Astrocyte (in vitro differentiated cells and primary cell): ENCODE measurements around the gene UGT1A9.

Experiments
- EZH2 ChIP-seq: IDR thresholded peaks from 2 replicates; pipeline ENCODE4 v1.6.1; 2012; ENCODE audit warnings: mild to moderate bottlenecking, low read length, inconsistent platforms; ENCODE audit not compliant: insufficient read depth
- TF ChIP-seq, protein P1 (sequence below): IDR thresholded peaks from 2 replicates; pipeline ENCODE4 v1.5.1; 2011; ENCODE audit warnings: low read depth, mild to moderate bottlenecking, inconsistent platforms, low read length, moderate library complexity; ENCODE audit not compliant: insufficient read depth

DNA sequence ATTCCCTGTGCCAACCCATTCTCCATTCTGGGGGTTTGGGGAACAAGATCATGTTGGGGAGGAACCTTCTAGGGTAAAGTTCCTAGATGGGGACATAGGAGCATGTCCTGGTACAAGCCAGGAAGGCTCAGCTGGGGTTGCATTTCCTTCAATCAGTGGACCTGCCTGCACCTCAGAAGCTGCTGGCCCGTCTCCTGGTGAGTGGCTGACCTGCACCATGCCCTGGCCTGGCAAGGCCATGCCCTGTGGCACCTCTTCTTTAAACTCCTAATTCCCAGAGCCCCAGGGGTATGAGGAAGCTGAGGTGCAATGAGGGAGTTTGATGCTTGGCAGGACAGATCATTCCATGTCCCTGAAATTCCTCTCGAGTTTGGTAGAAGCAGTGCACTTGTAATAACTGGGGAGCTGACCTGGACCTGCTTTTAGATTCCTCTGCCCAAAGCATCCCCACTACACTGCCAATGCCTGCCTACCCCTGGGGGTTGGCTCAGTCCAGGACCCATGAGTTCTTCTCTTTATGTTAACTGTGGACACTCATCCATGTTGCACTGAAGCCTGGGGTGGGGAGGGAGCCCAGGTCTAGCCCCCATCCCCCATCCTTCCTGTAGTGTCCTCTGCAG, 131.7 kb downstream of the UGT1A9 start:
- TF ChIP-seq EZH2, result no peak
- TF ChIP-seq, protein P1, sequence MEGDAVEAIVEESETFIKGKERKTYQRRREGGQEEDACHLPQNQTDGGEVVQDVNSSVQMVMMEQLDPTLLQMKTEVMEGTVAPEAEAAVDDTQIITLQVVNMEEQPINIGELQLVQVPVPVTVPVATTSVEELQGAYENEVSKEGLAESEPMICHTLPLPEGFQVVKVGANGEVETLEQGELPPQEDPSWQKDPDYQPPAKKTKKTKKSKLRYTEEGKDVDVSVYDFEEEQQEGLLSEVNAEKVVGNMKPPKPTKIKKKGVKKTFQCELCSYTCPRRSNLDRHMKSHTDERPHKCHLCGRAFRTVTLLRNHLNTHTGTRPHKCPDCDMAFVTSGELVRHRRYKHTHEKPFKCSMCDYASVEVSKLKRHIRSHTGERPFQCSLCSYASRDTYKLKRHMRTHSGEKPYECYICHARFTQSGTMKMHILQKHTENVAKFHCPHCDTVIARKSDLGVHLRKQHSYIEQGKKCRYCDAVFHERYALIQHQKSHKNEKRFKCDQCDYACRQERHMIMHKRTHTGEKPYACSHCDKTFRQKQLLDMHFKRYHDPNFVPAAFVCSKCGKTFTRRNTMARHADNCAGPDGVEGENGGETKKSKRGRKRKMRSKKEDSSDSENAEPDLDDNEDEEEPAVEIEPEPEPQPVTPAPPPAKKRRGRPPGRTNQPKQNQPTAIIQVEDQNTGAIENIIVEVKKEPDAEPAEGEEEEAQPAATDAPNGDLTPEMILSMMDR, result no peak
